Uterus (tissue), 2 donors: ENCODE results near the gene CTDSPL.

Experiments used
- CTCF ChIP-seq, 4 experiments: fragments of 200-600 bp in 2 of 4; fragments of 450-650 bp in 2 of 4; sonication (generic) in 2 of 4; IDR thresholded peaks; one replicate each; pipeline ENCODE4 v1.5.1; 2016 to 2019; ENCODE audit warnings: antibody characterized with exemption in 4 of 4, mild to moderate bottlenecking in 2 of 4, moderate library complexity in 1 of 4
- POLR2A ChIP-seq, 2 donors: fragments of 450-650 bp; IDR thresholded peaks; one replicate each; pipeline ENCODE4 v1.6.1; 2016; ENCODE audit warnings: antibody characterized with exemption in 2 of 2, mild to moderate bottlenecking in 1 of 2, moderate library complexity in 1 of 2

GRCh38 chr3:37823189-37823588 lies 38.5 kb upstream of the CTDSPL start:
- TF ChIP-seq CTCF (IDR thresholded peaks at IDR 0.05) (no peak), POLR2A (IDR thresholded peaks at IDR 0.05) (no peak)
